GM23248 (cell line): Measurements from ENCODE around the gene LRMDA.

Experiments
- EZH2 ChIP-seq: fragments of 200-600 bp; sonication (generic); IDR thresholded peaks from 2 replicates; pipeline ENCODE4 v1.6.1; 2018; ENCODE audit warnings: antibody characterized with exemption, mild to moderate bottlenecking; ENCODE audit not compliant: insufficient read depth, poor library complexity, severe bottlenecking
- EZH2phosphoT487 ChIP-seq: fragments of 200-600 bp; sonication (generic); IDR thresholded peaks from 2 replicates; pipeline ENCODE4 v1.6.1; 2018; ENCODE audit warnings: antibody characterized with exemption, moderate library complexity, mild to moderate bottlenecking, low read depth; ENCODE audit not compliant: insufficient read depth

GRCh38 chr10:76523791-76524351 is 1092.4 kb downstream of the LRMDA start:
- TF ChIP-seq EZH2 (no peak), EZH2phosphoT487 (no peak)
